ENCODE results near the gene PSME1. TPM values are rescaled to one million over a fixed set of nuclear protein-coding genes. Genes with fewer than 3 reads are reported as not detected.

PSME1 gene
- total and polyA plus RNA-seq, 2 of the 13 experiments (the other 11 are each of a cell fraction or from before 2014, with no cell fraction given): 159 to 608 TPM

DNA sequence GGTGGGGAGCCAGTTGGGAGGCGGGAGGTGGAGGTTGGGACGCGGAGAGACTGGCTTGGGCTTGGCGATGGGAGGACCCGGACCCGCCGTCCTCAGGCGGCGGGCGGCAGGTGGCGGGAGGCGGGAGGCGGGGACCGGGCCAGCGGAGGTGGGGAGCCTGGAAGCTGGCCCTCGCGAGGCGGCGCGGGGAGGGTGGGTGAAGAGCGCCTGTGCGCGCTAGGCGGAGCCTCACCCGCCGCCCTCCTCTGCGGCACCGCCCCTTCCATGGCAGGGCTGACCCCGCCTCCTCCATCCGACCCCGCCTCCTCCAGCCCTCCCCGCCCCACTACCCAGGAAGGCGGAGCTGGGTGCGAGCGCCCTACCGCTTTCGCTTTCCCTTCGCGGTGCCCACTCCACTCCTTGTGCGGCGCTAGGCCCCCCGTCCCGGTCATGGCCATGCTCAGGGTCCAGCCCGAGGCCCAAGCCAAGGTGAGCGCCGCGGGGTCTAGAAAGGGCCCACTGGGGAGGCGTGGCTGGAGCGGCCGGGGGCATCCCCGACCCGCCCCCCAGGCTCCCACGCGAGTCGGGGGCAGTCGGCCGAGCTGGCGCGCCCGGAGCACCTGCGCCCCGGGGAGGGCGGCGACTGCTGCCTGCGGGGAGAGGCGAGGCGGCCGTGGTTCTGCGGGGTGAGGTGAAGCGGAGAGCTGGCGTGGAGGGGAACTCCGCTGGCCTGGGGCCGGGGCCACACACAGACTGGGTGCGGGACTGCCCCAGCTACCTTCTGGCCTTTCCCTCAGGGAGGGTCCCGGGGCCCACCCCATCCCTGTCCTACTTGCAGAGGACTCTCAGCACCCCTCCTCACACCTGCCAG is at the start of gene PSME1 (continued):
- TF ChIP-seq, protein P1, sequence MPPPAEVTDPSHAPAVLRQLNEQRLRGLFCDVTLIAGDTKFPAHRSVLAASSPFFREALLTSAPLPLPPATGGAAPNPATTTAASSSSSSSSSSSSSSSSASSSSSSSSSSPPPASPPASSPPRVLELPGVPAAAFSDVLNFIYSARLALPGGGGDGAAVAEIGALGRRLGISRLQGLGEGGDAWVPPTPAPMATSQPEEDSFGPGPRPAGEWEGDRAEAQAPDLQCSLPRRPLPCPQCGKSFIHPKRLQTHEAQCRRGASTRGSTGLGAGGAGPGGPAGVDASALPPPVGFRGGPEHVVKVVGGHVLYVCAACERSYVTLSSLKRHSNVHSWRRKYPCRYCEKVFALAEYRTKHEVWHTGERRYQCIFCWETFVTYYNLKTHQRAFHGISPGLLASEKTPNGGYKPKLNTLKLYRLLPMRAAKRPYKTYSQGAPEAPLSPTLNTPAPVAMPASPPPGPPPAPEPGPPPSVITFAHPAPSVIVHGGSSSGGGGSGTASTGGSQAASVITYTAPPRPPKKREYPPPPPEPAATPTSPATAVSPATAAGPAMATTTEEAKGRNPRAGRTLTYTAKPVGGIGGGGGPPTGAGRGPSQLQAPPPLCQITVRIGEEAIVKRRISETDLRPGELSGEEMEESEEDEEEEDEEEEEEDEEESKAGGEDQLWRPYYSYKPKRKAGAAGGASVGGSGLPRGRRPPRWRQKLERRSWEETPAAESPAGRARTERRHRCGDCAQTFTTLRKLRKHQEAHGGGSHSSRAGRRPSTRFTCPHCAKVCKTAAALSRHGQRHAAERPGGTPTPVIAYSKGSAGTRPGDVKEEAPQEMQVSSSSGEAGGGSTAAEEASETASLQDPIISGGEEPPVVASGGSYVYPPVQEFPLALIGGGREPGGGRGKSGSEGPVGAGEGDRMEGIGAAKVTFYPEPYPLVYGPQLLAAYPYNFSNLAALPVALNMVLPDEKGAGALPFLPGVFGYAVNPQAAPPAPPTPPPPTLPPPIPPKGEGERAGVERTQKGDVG (CRISPR knock-in tag; IDR thresholded peaks at IDR 0.05; ENCODE audit: borderline replicate concordance): peak; percentile 11
- no peak for TF ChIP-seq GTF2F1 (IDR thresholded peaks at IDR 0.05; ENCODE audit: low read length)
- no peak for TF ChIP-seq ZNF615 (CRISPR knock-in tag; IDR thresholded peaks at IDR 0.05; ENCODE audit: borderline replicate concordance)
- TF ChIP-seq CEBPG (CRISPR knock-in tag; IDR thresholded peaks at IDR 0.05): peak; percentile 16; the same call in 1 of the 2 replicates
- no peak for TF ChIP-seq HDAC6 (IDR thresholded peaks at IDR 0.05; ENCODE audit: low read depth, low read length)
- TF ChIP-seq ZFP37 (CRISPR knock-in tag; IDR thresholded peaks at IDR 0.05; ENCODE audit: borderline replicate concordance): peak; percentile 95; the same call in 1 of the 2 replicates
- peak; percentile 71 for TF ChIP-seq YEATS2 (CRISPR knock-in tag; IDR thresholded peaks at IDR 0.05; ENCODE audit: borderline replicate concordance)
- TF ChIP-seq ZNF101 (CRISPR knock-in tag; IDR thresholded peaks at IDR 0.05; ENCODE audit: borderline replicate concordance, low read depth): no peak
- TF ChIP-seq ZBTB7A (CRISPR knock-in tag; IDR thresholded peaks at IDR 0.05): peak; percentile 93; the same call in 1 of the 2 replicates
- no peak for TF ChIP-seq ZNF24 (IDR thresholded peaks at IDR 0.05)
- TF ChIP-seq SMAD1 (CRISPR knock-in tag; IDR thresholded peaks at IDR 0.05; ENCODE audit: borderline replicate concordance, low read depth): peak; percentile 98
- peak; percentile 96 for TF ChIP-seq SP5 (CRISPR knock-in tag; IDR thresholded peaks at IDR 0.05; ENCODE audit: borderline replicate concordance, low read depth)
- no peak for TF ChIP-seq ZNF589 (CRISPR knock-in tag; conservative IDR thresholded peaks at IDR 0.05)
- peak; percentile 86; the same call in 1 of the 2 replicates for TF ChIP-seq ZNF773 (CRISPR knock-in tag; IDR thresholded peaks at IDR 0.05; ENCODE audit: borderline replicate concordance)
- TF ChIP-seq, protein P2, sequence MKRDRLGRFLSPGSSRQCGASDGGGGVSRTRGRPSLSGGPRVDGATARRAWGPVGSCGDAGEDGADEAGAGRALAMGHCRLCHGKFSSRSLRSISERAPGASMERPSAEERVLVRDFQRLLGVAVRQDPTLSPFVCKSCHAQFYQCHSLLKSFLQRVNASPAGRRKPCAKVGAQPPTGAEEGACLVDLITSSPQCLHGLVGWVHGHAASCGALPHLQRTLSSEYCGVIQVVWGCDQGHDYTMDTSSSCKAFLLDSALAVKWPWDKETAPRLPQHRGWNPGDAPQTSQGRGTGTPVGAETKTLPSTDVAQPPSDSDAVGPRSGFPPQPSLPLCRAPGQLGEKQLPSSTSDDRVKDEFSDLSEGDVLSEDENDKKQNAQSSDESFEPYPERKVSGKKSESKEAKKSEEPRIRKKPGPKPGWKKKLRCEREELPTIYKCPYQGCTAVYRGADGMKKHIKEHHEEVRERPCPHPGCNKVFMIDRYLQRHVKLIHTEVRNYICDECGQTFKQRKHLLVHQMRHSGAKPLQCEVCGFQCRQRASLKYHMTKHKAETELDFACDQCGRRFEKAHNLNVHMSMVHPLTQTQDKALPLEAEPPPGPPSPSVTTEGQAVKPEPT (CRISPR knock-in tag; IDR thresholded peaks at IDR 0.05; ENCODE audit: low read depth): peak; percentile 34; the same call in 1 of the 2 replicates
- TF ChIP-seq ZNF30 (CRISPR knock-in tag; IDR thresholded peaks at IDR 0.05): no peak
- TF ChIP-seq ZNF143 (CRISPR knock-in tag; IDR thresholded peaks at IDR 0.05): peak; percentile 44; the same call in 1 of the 2 replicates
- TF ChIP-seq, protein P3, sequence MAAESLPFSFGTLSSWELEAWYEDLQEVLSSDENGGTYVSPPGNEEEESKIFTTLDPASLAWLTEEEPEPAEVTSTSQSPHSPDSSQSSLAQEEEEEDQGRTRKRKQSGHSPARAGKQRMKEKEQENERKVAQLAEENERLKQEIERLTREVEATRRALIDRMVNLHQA (CRISPR knock-in tag; IDR thresholded peaks at IDR 0.05): no peak
- no peak for TF ChIP-seq ZFP36 (IDR thresholded peaks at IDR 0.05; ENCODE audit: borderline replicate concordance, low read depth, low read length, partially characterized antibody)
- TF ChIP-seq ZNF253 (CRISPR knock-in tag; IDR thresholded peaks at IDR 0.05; ENCODE audit: borderline replicate concordance): 0 out of 2 replicates have a peak, but pooled peaks have one; percentile 49
- no peak for TF ChIP-seq PRMT3 (CRISPR knock-in tag; IDR thresholded peaks at IDR 0.05; ENCODE audit: borderline replicate concordance, low read depth)
- TF ChIP-seq, protein P4, sequence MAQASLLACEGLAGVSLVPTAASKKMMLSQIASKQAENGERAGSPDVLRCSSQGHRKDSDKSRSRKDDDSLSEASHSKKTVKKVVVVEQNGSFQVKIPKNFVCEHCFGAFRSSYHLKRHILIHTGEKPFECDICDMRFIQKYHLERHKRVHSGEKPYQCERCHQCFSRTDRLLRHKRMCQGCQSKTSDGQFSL (CRISPR knock-in tag; IDR thresholded peaks at IDR 0.05): peak; percentile 66; the same call in 1 of the 2 replicates
- TF ChIP-seq, protein P5, sequence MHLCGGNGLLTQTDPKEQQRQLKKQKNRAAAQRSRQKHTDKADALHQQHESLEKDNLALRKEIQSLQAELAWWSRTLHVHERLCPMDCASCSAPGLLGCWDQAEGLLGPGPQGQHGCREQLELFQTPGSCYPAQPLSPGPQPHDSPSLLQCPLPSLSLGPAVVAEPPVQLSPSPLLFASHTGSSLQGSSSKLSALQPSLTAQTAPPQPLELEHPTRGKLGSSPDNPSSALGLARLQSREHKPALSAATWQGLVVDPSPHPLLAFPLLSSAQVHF (CRISPR knock-in tag; IDR thresholded peaks at IDR 0.05): no peak

All from HepG2 (cell line).